Pancreas (tissue), 10 donors: ENCODE measurements around the gene ZFAND3. TPM values are rescaled to one million over a fixed set of nuclear protein-coding genes. Genes with fewer than 3 reads are reported as not detected.

Experiments used
- ATAC-seq, 4 donors: fragments of 200-7000 bp; cut with Tn5 transposase; one replicate each; pipeline versions ENCODE4 v1.8.0 to v1.9.1; 2020; ENCODE audit warnings: mild to moderate bottlenecking in 4 of 4, moderate library complexity in 4 of 4
- DNase-seq, 6 donors: peaks; one replicate each; pipeline ENCODE4 v3.0.0-alpha.2; 2020
- FAIRE-seq: peaks from 2 replicates; lab custom pipeline; 2012; peaks lifted over from hg19 to GRCh38; lab: Jason Lieb, UNC
- H3K27ac ChIP-seq, 4 donors: fragments of 200-600 bp; sonication (generic); 1 replicate in 3 of 4; 2 replicates in 1 of 4; pipeline versions ENCODE4 v1.5.0 to v1.8.0; 2020
- H3K27me3 ChIP-seq, 4 donors: fragments of 200-600 bp; one replicate each; pipeline ENCODE4 v1.8.0; 2021
- H3K36me3 ChIP-seq, 3 donors: fragments of 200-600 bp; sonication (generic) in 1 of 3; one replicate each; pipeline versions ENCODE4 v1.5.0 to v1.8.0; 2020 to 2021
- H3K4me1 ChIP-seq, 3 donors: fragments of 200-600 bp; one replicate each; pipeline ENCODE4 v1.8.0; 2021
- H3K4me3 ChIP-seq, 4 donors: fragments of 200-600 bp; sonication (generic) in 2 of 4; one replicate each; pipeline versions ENCODE4 v1.5.0 to v1.8.0; 2020 to 2021
- H3K9me3 ChIP-seq, 4 donors: fragments of 200-600 bp; one replicate each; pipeline ENCODE4 v1.8.0; 2021
- CTCF ChIP-seq, 4 donors: fragments of 200-600 bp; sonication (generic) in 3 of 4; IDR thresholded peaks; one replicate each; pipeline versions ENCODE4 v1.5.0 to v1.8.0; 2021; ENCODE audit warnings: antibody characterized with exemption in 4 of 4
- WGBS, 2 donors: extraction: QIAGEN DNeasy Blood & Tissue Kit; methylation state at CpG; one replicate each; pipeline ENCODE4 v1.1.7; 2013; 5-methylcytosine and 5-hydroxymethylcytosine counted together
- intact Hi-C, 3 donors: fragments of 100-400 bp; cut with DNase I; formaldehyde crosslinking; loops; one replicate each; pipeline versions ENCODE4 v1.11.1 to v1.14.2; 2022
- polyA plus RNA-seq, 2 donors: library from polyadenylated mRNA; stranded (reverse); fragments of 200-250 nt; gene quantifications; one replicate each; pipeline ENCODE4 v1.2.3, GENCODE V29; 2013
- total RNA-seq, 6 donors: library from RNA; stranded (reverse); fragmentation: NEBNext Ultra II Directional in 4 of 6; extraction: Animal tissue kit (Norgen Biotek cat#: 25700) in 4 of 6; gene quantifications; one replicate each; pipeline versions ENCODE4 v1.2.1 to v1.2.4, GENCODE V29; 2021 to 2023
- donor health status: healthy with polysubstance abuse.
- donor health status: DM: no; HTN: no; CAD: no; lungs with moderate emphysema.
- donor health status: DM: no; HTN: no; CAD: no.
- donor health status: control.
- donor health status: control.
- donor health status: Bipolar disorder and iron deficiency.
- donor health status: DM: yes; HTN: yes; CAD: no.
- donor health status: DM: no; HTN: no; CAD: no.
- donor health status: DM: no; HTN: no; CAD: no.
- donor health status: DM: yes; HTN: yes; CAD: no.

ZFAND3 gene
- total RNA-seq (10 to 100 TPM; 22.9 to 49.8 (median 32.7) TPM), polyA plus RNA-seq (10 to 100 TPM; 13.1 to 16.8 TPM)

- FAIRE-seq (no peak), ATAC-seq (peak; percentile 92 to 97 (median 94)), DNase-seq (peak; percentile 96 to 98 (median 97))
- peaks cover 19 to 31% (median 25%) of the 10 kb centered on the region in 3 donors for H3K4me1 ChIP-seq
- H3K27me3 ChIP-seq, result no peaks in the 10 kb centered on the region
- no peak for TF ChIP-seq CTCF (IDR thresholded peaks at IDR 0.05)
- H3K36me3 ChIP-seq, result no peaks in the 10 kb centered on the region
- no peaks in the 10 kb centered on the region for H3K9me3 ChIP-seq
- H3K27ac ChIP-seq, result peak within 1 kb of the TSS; percentile 94 to 100 (median 96)
- H3K4me3 ChIP-seq, result peak within 1 kb of the TSS; percentile 70 to 86 (median 76)
- 0 to 1% methylated on average over 45 to 64 of the region's 64 CpGs for WGBS, 2 donors
- intact Hi-C loops, result no loop called here
Measured at GRCh38 chr6:37819177-37819801, at the start of gene ZFAND3. Gene ZFAND3, plus strand, starts transcription at chr6:37819727. Its CDS starts 219 bp downstream, at chr6:37819946.

- TF ChIP-seq CTCF (IDR thresholded peaks at IDR 0.05), result no peak
- no peak for DNase-seq
- H3K4me3 ChIP-seq, result no peak overlapping the region
- intact Hi-C loops, result no loop called here
- H3K9me3 ChIP-seq, result no peaks in the 10 kb centered on the region
- no peaks in the 10 kb centered on the region for H3K4me1 ChIP-seq
- no peak for ATAC-seq
- H3K36me3 ChIP-seq, result no peaks in the 10 kb centered on the region
- no peak overlapping the region for H3K27ac ChIP-seq
- no peak for FAIRE-seq
- 93% methylated on average over 3 of the region's 3 CpGs for WGBS, 2 donors
- H3K27me3 ChIP-seq, result no peaks in the 10 kb centered on the region
Measured at GRCh38 chr6:37774028-37774680, 45.4 kb upstream of the ZFAND3 start.

GRCh38 chr6:37776566-37776965, 43.0 kb upstream of the ZFAND3 start:
- Histone ChIP-seq H3K27me3 (no peaks in the 10 kb centered on the region), H3K9me3 (no peaks in the 10 kb centered on the region), H3K4me3 (no peak overlapping the region), H3K27ac (no peak overlapping the region), H3K4me1 (no peaks in the 10 kb centered on the region), H3K36me3 (no peaks in the 10 kb centered on the region)
- ATAC-seq (no peak), DNase-seq (no peak), FAIRE-seq (no peak)
- intact Hi-C loops, result no loop called here
- TF ChIP-seq CTCF (IDR thresholded peaks at IDR 0.05), result no peak
- WGBS, 2 donors, result 79 to 88% methylated on average over 9 of the region's 9 CpGs

- no peaks in the 10 kb centered on the region for H3K36me3 ChIP-seq
- DNase-seq (no peak), FAIRE-seq (no peak), ATAC-seq (no peak)
- no peaks in the 10 kb centered on the region for H3K9me3 ChIP-seq
- no peaks in the 10 kb centered on the region for H3K27me3 ChIP-seq
- no peak for TF ChIP-seq CTCF (IDR thresholded peaks at IDR 0.05)
- H3K4me3 ChIP-seq, result no peak overlapping the region
- no peaks in the 10 kb centered on the region for H3K4me1 ChIP-seq
- H3K27ac ChIP-seq, result no peak overlapping the region
- WGBS, 2 donors, result 70 to 72% methylated on average over 10 of the region's 10 CpGs
- intact Hi-C loops, result no loop called here
Measured at GRCh38 chr6:37777272-37777834, 42.2 kb upstream of the ZFAND3 start.
